Neural progenitor cell (in vitro differentiated cells): Measurements from ENCODE around the gene ELAC2.

ENCODE experiments used
- EZH2 ChIP-seq: fragments of 200-600 bp; sonication (generic); IDR thresholded peaks from 2 replicates; pipeline ENCODE4 v1.6.1; 2017; ENCODE audit warnings: antibody characterized with exemption, mild to moderate bottlenecking, moderate library complexity
- EZH2phosphoT487 ChIP-seq: fragments of 200-600 bp; sonication (generic); IDR thresholded peaks from 2 replicates; pipeline ENCODE4 v1.6.1; 2017; ENCODE audit warnings: antibody characterized with exemption
- TF ChIP-seq, protein P1 (sequence below): fragments of 200-600 bp; sonication (generic); IDR thresholded peaks from 2 replicates; pipeline ENCODE4 v1.5.1; 2017; ENCODE audit warnings: antibody characterized with exemption, mild to moderate bottlenecking

DNA sequence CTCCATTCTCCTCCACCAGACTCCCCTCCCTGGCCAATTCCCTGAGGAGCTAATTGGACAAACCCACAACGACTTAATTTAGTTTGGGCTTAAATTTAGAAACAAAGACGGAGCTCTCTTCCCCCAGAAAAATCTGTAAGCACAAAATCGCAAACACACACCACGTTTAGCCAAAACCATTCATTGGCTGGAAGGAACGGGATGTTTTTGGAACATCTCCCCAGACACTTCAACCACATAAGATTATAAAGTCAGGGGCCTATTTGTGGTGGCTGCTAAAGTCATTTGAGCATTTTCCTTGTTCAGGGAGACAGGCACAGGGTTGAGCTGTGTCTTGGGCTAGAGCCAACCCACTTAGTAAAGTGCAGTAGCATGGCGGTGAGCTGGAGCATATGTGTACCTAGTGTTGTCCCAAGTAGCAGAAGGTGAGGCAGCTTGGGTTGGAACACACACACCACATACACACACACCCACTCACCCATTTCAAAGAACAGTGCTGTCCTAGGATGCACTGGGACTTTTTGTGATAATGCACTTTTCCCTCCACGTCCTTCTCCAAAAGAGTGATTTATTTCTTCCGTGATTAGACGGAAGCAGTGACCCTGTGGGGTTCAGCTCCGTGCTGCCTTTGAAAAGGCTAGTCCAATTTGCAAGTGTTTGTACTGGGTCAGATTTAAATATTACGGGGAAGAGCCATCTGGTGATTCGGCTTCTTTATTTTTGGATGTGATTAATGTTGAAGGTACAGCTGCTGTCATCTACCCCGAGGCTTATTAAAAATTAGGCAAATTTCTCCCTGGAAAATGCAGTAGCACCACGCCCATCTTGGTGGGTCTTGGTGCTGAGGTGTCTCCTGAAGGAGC lies 32.2 kb downstream of the ELAC2 start:
- TF ChIP-seq, protein P1, sequence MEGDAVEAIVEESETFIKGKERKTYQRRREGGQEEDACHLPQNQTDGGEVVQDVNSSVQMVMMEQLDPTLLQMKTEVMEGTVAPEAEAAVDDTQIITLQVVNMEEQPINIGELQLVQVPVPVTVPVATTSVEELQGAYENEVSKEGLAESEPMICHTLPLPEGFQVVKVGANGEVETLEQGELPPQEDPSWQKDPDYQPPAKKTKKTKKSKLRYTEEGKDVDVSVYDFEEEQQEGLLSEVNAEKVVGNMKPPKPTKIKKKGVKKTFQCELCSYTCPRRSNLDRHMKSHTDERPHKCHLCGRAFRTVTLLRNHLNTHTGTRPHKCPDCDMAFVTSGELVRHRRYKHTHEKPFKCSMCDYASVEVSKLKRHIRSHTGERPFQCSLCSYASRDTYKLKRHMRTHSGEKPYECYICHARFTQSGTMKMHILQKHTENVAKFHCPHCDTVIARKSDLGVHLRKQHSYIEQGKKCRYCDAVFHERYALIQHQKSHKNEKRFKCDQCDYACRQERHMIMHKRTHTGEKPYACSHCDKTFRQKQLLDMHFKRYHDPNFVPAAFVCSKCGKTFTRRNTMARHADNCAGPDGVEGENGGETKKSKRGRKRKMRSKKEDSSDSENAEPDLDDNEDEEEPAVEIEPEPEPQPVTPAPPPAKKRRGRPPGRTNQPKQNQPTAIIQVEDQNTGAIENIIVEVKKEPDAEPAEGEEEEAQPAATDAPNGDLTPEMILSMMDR = no peak
- TF ChIP-seq EZH2 (no peak), EZH2phosphoT487 (no peak)
